ENCODE results near the gene GTF2IRD1.

- TF ChIP-seq SUZ12 (IDR thresholded peaks at IDR 0.05; ENCODE audit: extremely low read depth, insufficient read depth, insufficient read length) (no peak), YY1 (IDR thresholded peaks at IDR 0.05; ENCODE audit: insufficient read depth, insufficient read length) (no peak)
Observed at GRCh38 chr7:74511345-74511744, 57.6 kb downstream of the GTF2IRD1 start.
